Activated T-helper 2 cell treated with anti-CD3 and anti-CD28 coated beads, Interferon-gamma antibody, Interleukin-2, Interleukin-4, amounts not matched to agents 10 μg/mL and 5 μg/mL and 100 μg/mL, durations not matched to agents 14 hours and 24 hours and 36 hours (primary cell): Measurements from ENCODE around the gene BCAM. TPM values are rescaled to one million over a fixed set of nuclear protein-coding genes. Genes with fewer than 3 reads are reported as not detected.
A peak's percentile ranks its signal among the peaks of the same experiment; 100 is the strongest.
"Not testable (repeated sequence)": the region's sequence is repeated elsewhere in the genome, so short reads cannot be mapped to it uniquely, and the experiment has no call there.

Experiments used
- DNase-seq: peaks from one replicate; pipeline ENCODE4 v3.0.0; 2021; ENCODE audit warnings: low spot score
- H3K27ac Mint-ChIP-seq: one replicate; pipeline ENCODE4 v1.8.0; 2021; ENCODE audit warnings: mixed read lengths
- H3K27me3 Mint-ChIP-seq: one replicate; pipeline ENCODE4 v1.8.0; 2021; ENCODE audit warnings: low read depth, mixed read lengths
- H3K36me3 Mint-ChIP-seq: one replicate; pipeline ENCODE4 v1.8.0; 2021; ENCODE audit warnings: low read depth, mixed read lengths
- H3K4me1 Mint-ChIP-seq: one replicate; pipeline ENCODE4 v1.8.0; 2021; ENCODE audit warnings: low read depth, mixed read lengths
- H3K4me3 Mint-ChIP-seq: one replicate; pipeline ENCODE4 v1.8.0; 2021; ENCODE audit warnings: low read depth, mild to moderate bottlenecking, moderate library complexity, mixed read lengths
- H3K9me3 Mint-ChIP-seq: one replicate; pipeline ENCODE4 v1.8.0; 2021; ENCODE audit warnings: mixed read lengths
- intact Hi-C: fragments of 100-400 bp; cut with micrococcal nuclease; formaldehyde crosslinking; loops from one replicate; pipeline ENCODE4 v1.15.1; 2023
- total RNA-seq: library from RNA; stranded (reverse); gene quantifications from 2 replicates; pipeline ENCODE4 v1.2.3, GENCODE V29; 2022

Gene BCAM
- total RNA-seq, 1 donor from 2014 or later, result not detected

DNA sequence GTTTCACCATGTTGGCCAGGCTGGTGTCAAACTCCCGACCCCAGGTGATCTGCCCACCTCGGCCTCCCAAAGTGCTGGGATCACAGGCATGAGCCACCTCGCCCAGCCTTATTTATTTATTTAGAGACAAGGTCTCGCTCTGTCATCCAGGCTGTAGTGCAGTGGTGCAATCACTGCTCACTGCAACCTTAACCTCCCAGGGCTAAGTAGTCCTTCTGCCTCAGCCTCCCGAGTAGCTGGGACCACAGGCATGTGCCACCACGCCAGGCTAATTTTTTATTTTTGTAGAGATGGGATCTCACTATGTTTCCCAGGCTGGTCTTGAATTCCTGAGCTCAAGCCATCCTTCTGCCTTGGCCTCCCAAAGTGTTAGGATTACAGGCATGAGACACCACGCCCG, 25.5 kb downstream of the BCAM start:
- H3K4me1 Mint-ChIP-seq, H3K36me3 Mint-ChIP-seq, H3K4me3 Mint-ChIP-seq, H3K27ac Mint-ChIP-seq, H3K27me3 Mint-ChIP-seq, intact Hi-C loops, DNase-seq, H3K9me3 Mint-ChIP-seq: not testable (repeated sequence)

- H3K4me3 Mint-ChIP-seq, result no peak overlapping the region
- no peaks in the 10 kb centered on the region for H3K36me3 Mint-ChIP-seq
- H3K27me3 Mint-ChIP-seq, result no peaks in the 10 kb centered on the region
- no peaks in the 10 kb centered on the region for H3K9me3 Mint-ChIP-seq
- no peaks in the 10 kb centered on the region for H3K4me1 Mint-ChIP-seq
- DNase-seq, result no peak
- no peak overlapping the region for H3K27ac Mint-ChIP-seq
- intact Hi-C loops, result no loop called here
Measured at GRCh38 chr19:44839276-44839675, 30.4 kb downstream of the BCAM start.

- no peak for DNase-seq
- Mint-ChIP-seq H3K4me3 (no peak overlapping the region), H3K27ac (no peak overlapping the region), H3K4me1 (peaks cover 8% of the 10 kb centered on the region), H3K27me3 (peaks cover 3% of the 10 kb centered on the region), H3K9me3 (no peaks in the 10 kb centered on the region), H3K36me3 (no peaks in the 10 kb centered on the region)
- intact Hi-C loops, result loop anchor here (10.0 kb wide), 1 partner anchor 146 kb away; the partner anchor contains the start of gene CEACAM16
Measured at GRCh38 chr19:44840811-44841210, 31.9 kb downstream of the BCAM start.

DNA sequence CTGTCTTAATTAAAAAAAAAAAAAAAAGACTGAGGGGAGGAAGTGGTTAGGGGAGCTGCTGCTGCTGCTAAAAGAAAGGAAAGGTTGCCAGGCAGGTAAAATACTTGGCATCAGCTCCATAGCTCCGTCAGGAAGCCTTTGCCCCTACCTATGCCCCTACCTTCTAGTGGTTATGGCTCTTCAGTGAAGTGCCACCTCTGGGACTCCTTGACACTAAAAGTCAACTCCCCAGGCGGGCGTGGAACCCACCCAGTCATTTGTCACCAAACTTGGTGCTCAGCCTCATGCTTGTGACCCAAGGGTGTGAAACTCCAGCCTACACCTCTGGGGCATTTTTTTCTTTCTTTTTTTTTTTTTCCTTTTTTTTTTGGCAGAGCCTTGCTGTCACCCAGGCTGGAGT, 32.3 kb downstream of the BCAM start:
- intact Hi-C loops, result loop anchor here (10.0 kb wide), 1 partner anchor 146 kb away; the partner anchor contains the start of gene CEACAM16
- Mint-ChIP-seq H3K4me1 (peaks cover 8% of the 10 kb centered on the region), H3K27ac (no peak overlapping the region), H3K9me3 (no peaks in the 10 kb centered on the region), H3K4me3 (no peak overlapping the region), H3K36me3 (no peaks in the 10 kb centered on the region), H3K27me3 (peaks cover 5% of the 10 kb centered on the region)
- no peak for DNase-seq

- DNase-seq, result no peak
- no peaks in the 10 kb centered on the region for H3K36me3 Mint-ChIP-seq
- H3K27ac Mint-ChIP-seq, result peak overlapping the region; percentile 64
- no peaks in the 10 kb centered on the region for H3K9me3 Mint-ChIP-seq
- peaks cover 32% of the 10 kb centered on the region for H3K27me3 Mint-ChIP-seq
- H3K4me1 Mint-ChIP-seq, result peaks cover 15% of the 10 kb centered on the region
- intact Hi-C loops, result loop anchor here (1.0 to 10.0 kb wide), 4 partner anchors 45 to 150 kb away; partner anchors contain the start of gene CEACAM16
- peak overlapping the region; percentile 81 for H3K4me3 Mint-ChIP-seq
Measured at GRCh38 chr19:44845286-44845611, 36.3 kb downstream of the BCAM start.

DNA sequence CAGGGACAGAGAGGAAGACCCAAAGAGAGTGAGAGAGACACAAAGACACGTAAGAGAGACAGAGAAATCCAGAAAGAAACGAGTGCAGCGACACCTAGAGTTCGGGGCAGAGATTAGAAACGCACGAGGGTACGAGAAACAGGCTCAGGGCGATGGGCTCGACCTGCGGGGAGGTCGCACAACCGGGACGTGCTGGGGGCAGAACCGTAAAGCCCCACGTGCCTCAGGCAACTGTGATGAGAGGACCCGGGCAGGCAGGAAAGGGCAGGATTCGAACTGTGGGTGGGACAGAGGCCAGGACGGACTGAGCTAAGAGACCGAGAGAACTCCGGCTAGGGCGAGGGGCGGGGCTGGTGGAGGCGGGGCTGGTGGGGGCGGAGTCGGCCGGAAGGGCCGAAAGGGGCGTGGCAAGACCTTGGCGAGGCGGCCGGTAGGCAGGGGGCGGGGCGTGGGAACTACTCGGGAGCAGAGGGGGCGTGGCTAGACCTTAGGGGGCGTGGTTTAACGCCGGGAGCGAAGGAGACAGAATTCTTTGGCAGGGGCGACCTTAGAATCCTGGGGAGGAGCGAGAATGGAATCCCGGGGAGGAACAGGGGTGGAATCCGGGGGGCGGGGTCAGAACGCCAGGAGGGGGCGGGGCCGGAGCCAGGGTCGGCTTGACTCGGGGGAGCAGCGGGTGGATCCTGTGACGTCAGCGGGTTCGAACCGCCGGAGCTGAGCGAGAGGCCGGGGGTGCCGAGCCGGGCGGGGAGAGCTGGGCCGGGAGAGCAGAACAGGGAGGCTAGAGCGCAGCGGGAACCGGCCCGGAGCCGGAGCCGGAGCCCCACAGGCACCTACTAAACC, 36.9 kb downstream of the BCAM start, which contains the start of gene NECTIN2:
Gene NECTIN2 (plus strand): TSS at position 686 of the 843 bp plus-strand sequence. CDS start 229 bp downstream, outside the sequence.
- Mint-ChIP-seq H3K9me3 (no peaks in the 10 kb centered on the region), H3K4me3 (peak within 1 kb of the TSS; percentile 81), H3K4me1 (peaks cover 15% of the 10 kb centered on the region), H3K36me3 (no peaks in the 10 kb centered on the region), H3K27ac (peak within 1 kb of the TSS; percentile 64), H3K27me3 (peaks cover 33% of the 10 kb centered on the region)
- DNase-seq, result peak; percentile 76
- intact Hi-C loops, result loop anchor here (1.0 to 10.0 kb wide), 5 partner anchors 45 to 151 kb away; partner anchors contain the start of genes CEACAM16 and TOMM40

GRCh38 chr19:44846455-44847143, 37.7 kb downstream of the BCAM start:
- intact Hi-C loops, result loop anchor here (2.0 to 10.0 kb wide), 2 partner anchors 44 to 152 kb away; partner anchors contain the start of genes CEACAM16 and TOMM40
- no peaks in the 10 kb centered on the region for H3K9me3 Mint-ChIP-seq

GRCh38 chr19:44847144-44848035, 38.5 kb downstream of the BCAM start:
- Mint-ChIP-seq H3K27ac (no peak overlapping the region), H3K4me1 (peaks cover 15% of the 10 kb centered on the region), H3K4me3 (peak overlapping the region; percentile 59), H3K9me3 (no peaks in the 10 kb centered on the region), H3K27me3 (peaks cover 33% of the 10 kb centered on the region), H3K36me3 (no peaks in the 10 kb centered on the region)
- intact Hi-C loops, result loop anchor here (2.0 to 10.0 kb wide), 2 partner anchors 43 to 153 kb away; partner anchors contain the start of genes CEACAM16 and TOMM40
- DNase-seq, result no peak

More at GRCh38 chr19:44846455-44847143, 37.7 kb downstream of the BCAM start:
- H3K27ac Mint-ChIP-seq, result no peak overlapping the region
- DNase-seq, result no peak
- H3K4me1 Mint-ChIP-seq, result peaks cover 15% of the 10 kb centered on the region
- H3K27me3 Mint-ChIP-seq, result peaks cover 33% of the 10 kb centered on the region
- H3K36me3 Mint-ChIP-seq, result no peaks in the 10 kb centered on the region
- H3K4me3 Mint-ChIP-seq, result peak overlapping the region; percentile 81

DNA sequence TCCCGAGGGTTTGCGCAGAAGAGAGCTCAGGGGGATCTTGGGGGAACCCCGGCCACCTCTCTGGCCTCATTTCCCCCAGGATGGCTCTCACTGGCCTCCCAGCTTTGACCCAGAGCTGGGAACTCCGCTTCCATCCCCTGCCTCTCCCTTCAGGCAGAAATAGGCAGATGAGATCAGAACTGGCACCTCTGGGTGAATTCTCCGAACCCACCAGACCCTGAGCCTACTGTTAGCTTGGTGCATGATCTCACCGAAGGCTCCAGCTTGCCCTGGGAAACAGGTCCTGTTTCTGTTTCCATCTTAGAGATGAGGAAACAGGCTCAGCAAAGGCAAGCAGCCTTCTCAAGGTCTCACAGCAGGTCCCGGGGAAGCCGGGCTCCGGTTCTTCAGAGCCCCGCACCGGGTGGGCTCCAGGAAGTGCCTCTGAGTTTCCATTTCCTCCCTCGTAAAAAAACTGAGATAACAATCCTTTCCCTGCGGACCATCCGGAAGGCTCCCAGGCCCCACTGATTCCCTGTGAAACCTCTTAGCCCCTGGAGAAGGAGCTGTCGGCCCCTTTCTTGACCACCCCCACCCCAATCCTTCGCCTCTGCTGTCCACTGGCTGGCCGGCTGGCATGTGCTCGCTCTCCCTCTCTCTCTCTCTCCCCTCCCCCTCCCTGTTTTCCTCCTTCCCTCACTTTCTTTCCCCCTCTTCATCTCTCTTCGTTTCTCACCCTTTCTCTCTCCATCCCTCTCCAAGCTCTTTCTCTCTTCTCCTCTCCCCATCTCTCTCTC, 39.3 kb downstream of the BCAM start:
- no peak overlapping the region for H3K4me3 Mint-ChIP-seq
- H3K27ac Mint-ChIP-seq, result no peak overlapping the region
- intact Hi-C loops, result loop anchor here (10.0 kb wide), 1 partner anchor 153 kb away; the partner anchor contains the start of gene CEACAM16
- H3K9me3 Mint-ChIP-seq, result no peaks in the 10 kb centered on the region
- DNase-seq, result no peak
- no peaks in the 10 kb centered on the region for H3K36me3 Mint-ChIP-seq
- H3K27me3 Mint-ChIP-seq, result peaks cover 33% of the 10 kb centered on the region
- peaks cover 15% of the 10 kb centered on the region for H3K4me1 Mint-ChIP-seq

GRCh38 chr19:44848812-44849447, 40.0 kb downstream of the BCAM start:
- intact Hi-C loops, result loop anchor here (10.0 kb wide), 1 partner anchor 154 kb away; the partner anchor contains the start of gene CEACAM16
- no peaks in the 10 kb centered on the region for H3K36me3 Mint-ChIP-seq
- no peak for DNase-seq
- no peak overlapping the region for H3K27ac Mint-ChIP-seq
- H3K4me3 Mint-ChIP-seq, result no peak overlapping the region
- H3K9me3 Mint-ChIP-seq, result no peaks in the 10 kb centered on the region
- H3K27me3 Mint-ChIP-seq, result peaks cover 35% of the 10 kb centered on the region
- H3K4me1 Mint-ChIP-seq, result peaks cover 15% of the 10 kb centered on the region

DNA sequence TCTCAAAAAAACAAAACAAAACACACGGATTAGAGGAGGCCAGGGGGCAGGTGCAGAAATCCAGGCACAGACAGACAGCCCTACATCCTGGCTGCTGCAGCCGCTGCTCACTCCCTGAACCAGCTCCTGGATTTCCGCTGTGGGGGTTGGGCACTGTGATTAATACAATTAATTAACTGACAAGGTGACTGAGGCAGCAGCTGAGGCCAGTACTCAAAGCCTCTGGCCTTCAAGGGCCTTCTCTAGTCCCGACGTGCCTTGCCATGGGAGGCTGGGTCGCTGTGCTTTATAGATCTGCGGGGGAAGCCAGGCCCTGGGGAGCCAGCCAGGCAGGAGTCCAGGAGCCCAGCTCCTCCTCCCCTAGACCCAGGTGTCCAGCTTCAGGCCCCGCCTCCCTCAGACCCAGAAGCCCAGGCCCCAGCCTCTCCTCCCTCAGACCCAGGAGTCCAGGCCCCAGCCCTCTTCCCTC, 41.8 kb downstream of the BCAM start:
- Mint-ChIP-seq H3K27ac (no peak overlapping the region), H3K27me3 (peaks cover 32% of the 10 kb centered on the region), H3K36me3 (no peaks in the 10 kb centered on the region), H3K4me1 (peaks cover 8% of the 10 kb centered on the region), H3K4me3 (no peak overlapping the region), H3K9me3 (no peaks in the 10 kb centered on the region)
- DNase-seq, result no peak
- intact Hi-C loops, result no loop called here
